Cardiac muscle cell (in vitro differentiated cells and primary cell): ENCODE results near the gene C19orf73. TPM values are rescaled to one million over a fixed set of nuclear protein-coding genes. Genes with fewer than 3 reads are reported as not detected.
"Not testable (repeated sequence)": the region's sequence is repeated elsewhere in the genome, so short reads cannot be mapped to it uniquely, and the experiment has no call there.

ENCODE experiments used
- DNase-seq, 2 donors: peaks; one replicate each; pipeline versions ENCODE4 v3.0.0 to v3.0.0-alpha.2; 2010 to 2017; ENCODE audit warnings: low read depth in 1 of 2, low spot score in 1 of 2
- H3K27ac ChIP-seq: fragments of 200-600 bp; sonication (generic); 2 replicates; pipeline ENCODE4 v1.5.1; 2016
- H3K27me3 ChIP-seq: fragments of 200-600 bp; sonication (generic); 2 replicates; pipeline ENCODE4 v1.6.0; 2016; ENCODE audit warnings: control low read depth
- H3K36me3 ChIP-seq: fragments of 200-600 bp; sonication (generic); 2 replicates; pipeline ENCODE4 v1.5.1; 2016; ENCODE audit warnings: control low read depth
- H3K4me1 ChIP-seq: fragments of 200-600 bp; sonication (generic); 2 replicates; pipeline ENCODE4 v1.8.1; 2017; ENCODE audit warnings: low read depth, mild to moderate bottlenecking, mixed run types
- H3K4me3 ChIP-seq: fragments of 200-600 bp; sonication (generic); 2 replicates; pipeline ENCODE4 v1.5.1; 2016; ENCODE audit warnings: mild to moderate bottlenecking
- H3K9me3 ChIP-seq: fragments of 200-600 bp; sonication (generic); 2 replicates; pipeline ENCODE4 v1.5.1; 2017; ENCODE audit warnings: low read depth, mild to moderate bottlenecking, control low read depth
- CTCF ChIP-seq: IDR thresholded peaks from 2 replicates; pipeline ENCODE4 v1.5.1; 2012; ENCODE audit warnings: low read depth, mild to moderate bottlenecking, low read length
- polyA plus RNA-seq: library from polyadenylated mRNA; unstranded; fragments of >200 nt; fragmentation: Nextera tagmentation; extraction: Ambion mirVana; gene quantifications from 2 replicates; pipeline ENCODE4 v1.2.1, GENCODE V29; 2016
- total RNA-seq: library from RNA; depleted of rRNA; stranded (reverse); fragments of >200 nt; gene quantifications from 2 replicates; pipeline ENCODE4 v1.2.3, GENCODE V29; 2016

Gene C19orf73
- total and polyA plus RNA-seq, 2 experiments from 2014 or later = 9.6 to 12.5 TPM

GRCh38 chr19:49084206-49085019 lies 34.5 kb downstream of the C19orf73 start:
- H3K4me1 ChIP-seq = peaks cover 6% of the 10 kb centered on the region
- peak overlapping the region; percentile 90 for H3K27ac ChIP-seq
- H3K4me3 ChIP-seq = peak overlapping the region; percentile 13
- peaks cover 9% of the 10 kb centered on the region for H3K36me3 ChIP-seq
- no peak for DNase-seq
- no peaks in the 10 kb centered on the region for H3K9me3 ChIP-seq
- no peak for TF ChIP-seq CTCF
- H3K27me3 ChIP-seq = no peaks in the 10 kb centered on the region

- H3K9me3 ChIP-seq = no peaks in the 10 kb centered on the region
- DNase-seq = no peak
- no peak for TF ChIP-seq CTCF
These were observed 37.7 kb downstream of the C19orf73 start for GRCh38 chr19:49081273-49081672.

GRCh38 chr19:49080392-49080791 lies 38.6 kb downstream of the C19orf73 start:
- H3K9me3 ChIP-seq = no peaks in the 10 kb centered on the region
- H3K4me3 ChIP-seq = no peak overlapping the region
- DNase-seq = no peak
- no peaks in the 10 kb centered on the region for H3K4me1 ChIP-seq
- TF ChIP-seq CTCF = no peak
- H3K27me3 ChIP-seq = no peaks in the 10 kb centered on the region
- no peaks in the 10 kb centered on the region for H3K36me3 ChIP-seq
- H3K27ac ChIP-seq = no peak overlapping the region

More at GRCh38 chr19:49081273-49081672, 37.7 kb downstream of the C19orf73 start:
- H3K27ac ChIP-seq = no peak overlapping the region
- no peak overlapping the region for H3K4me3 ChIP-seq
- no peaks in the 10 kb centered on the region for H3K27me3 ChIP-seq
- H3K36me3 ChIP-seq = no peaks in the 10 kb centered on the region
- H3K4me1 ChIP-seq = peaks cover under 1% of the 10 kb centered on the region

- H3K27ac ChIP-seq, H3K4me3 ChIP-seq, H3K9me3 ChIP-seq, H3K27me3 ChIP-seq, H3K4me1 ChIP-seq, H3K36me3 ChIP-seq: not testable (repeated sequence)
- peak; percentile 62 for TF ChIP-seq CTCF
- peak; percentile 67 to 75 for DNase-seq
These were observed 44.1 kb downstream of the C19orf73 start for GRCh38 chr19:49074869-49075268.

GRCh38 chr19:49073514-49074378 lies 45.2 kb downstream of the C19orf73 start:
- peak overlapping the region; percentile 67 for H3K27ac ChIP-seq
- peak in 1 of 2 donors; percentile 81 for DNase-seq

More at GRCh38 chr19:49073514-49074378, 45.2 kb downstream of the C19orf73 start:
- peaks cover 8% of the 10 kb centered on the region for H3K4me1 ChIP-seq
- H3K4me3 ChIP-seq = no peak overlapping the region
- no peaks in the 10 kb centered on the region for H3K9me3 ChIP-seq
- H3K36me3 ChIP-seq = no peaks in the 10 kb centered on the region
- peak; percentile 28 for TF ChIP-seq CTCF
- no peaks in the 10 kb centered on the region for H3K27me3 ChIP-seq
